IgD-negative memory B cell (primary cell): ENCODE measurements around the gene ROCK2. TPM values are rescaled to one million over a fixed set of nuclear protein-coding genes. Genes with fewer than 3 reads are reported as not detected.
A peak's percentile ranks its signal among the peaks of the same experiment; 100 is the strongest.

Experiments used
- H3K27ac Mint-ChIP-seq, 3 donors: one replicate each; pipeline ENCODE4 v1.8.0; 2020 to 2022; ENCODE audit warnings: mild to moderate bottlenecking in 3 of 3, mixed read lengths in 3 of 3, moderate library complexity in 1 of 3
- H3K27me3 Mint-ChIP-seq: one replicate; pipeline ENCODE4 v1.8.0; 2021; ENCODE audit warnings: mixed read lengths
- H3K36me3 Mint-ChIP-seq: one replicate; pipeline ENCODE4 v1.8.0; 2020; ENCODE audit warnings: mild to moderate bottlenecking, mixed read lengths
- H3K4me1 Mint-ChIP-seq, 3 donors: one replicate each; pipeline ENCODE4 v1.8.0; 2020 to 2022; ENCODE audit warnings: mixed read lengths in 3 of 3, mild to moderate bottlenecking in 1 of 3
- H3K4me3 Mint-ChIP-seq, 4 donors: one replicate each; pipeline ENCODE4 v1.8.0; 2020 to 2022; ENCODE audit warnings: mild to moderate bottlenecking in 4 of 4, mixed read lengths in 4 of 4, moderate library complexity in 3 of 4
- H3K9me3 Mint-ChIP-seq, 3 donors: one replicate each; pipeline ENCODE4 v1.8.0; 2020 to 2021; ENCODE audit warnings: mixed read lengths in 3 of 3, mild to moderate bottlenecking in 1 of 3
- polyA plus RNA-seq: library from polyadenylated mRNA; unstranded; fragments of 300-500 nt; fragmentation: Illumina TruSeq; gene quantifications from one replicate; pipeline ENCODE4 v1.2.3, GENCODE V29; 2021

ROCK2 gene
- polyA plus RNA-seq, 1 donor from 2014 or later = 13.3 TPM

DNA sequence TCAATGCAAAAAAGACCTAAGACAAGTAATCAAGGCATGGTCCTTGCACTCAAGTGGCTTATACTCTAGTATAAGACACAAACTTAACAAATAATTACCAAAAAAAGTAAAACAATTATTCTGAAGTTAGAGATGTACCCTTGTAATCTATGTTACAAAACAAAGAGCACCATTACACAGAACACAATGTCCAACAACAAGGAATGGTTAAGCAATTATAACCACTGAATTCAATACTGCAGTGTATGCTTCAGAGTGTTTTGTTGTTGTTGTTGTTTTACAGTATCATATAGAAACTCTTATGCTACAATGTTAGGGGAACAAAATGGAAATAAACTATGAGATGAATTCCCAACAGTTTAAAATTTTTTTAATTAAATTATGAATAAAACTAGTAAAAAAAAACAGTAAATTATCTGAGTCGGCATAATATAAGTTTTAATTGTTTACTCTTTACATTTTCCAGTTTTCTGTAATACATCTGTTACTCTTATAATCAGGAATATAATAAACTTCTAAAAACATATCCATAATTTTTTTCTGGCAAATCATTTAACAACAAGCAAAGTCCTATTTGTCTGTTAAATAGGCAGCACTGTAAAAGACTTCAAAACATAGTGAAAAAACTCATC is 29.2 kb downstream of the ROCK2 start:
- Mint-ChIP-seq H3K4me1 (peaks cover 4 to 10% (median 8%) of the 10 kb centered on the region in 3 donors), H3K36me3 (peaks cover 2% of the 10 kb centered on the region), H3K27me3 (no peaks in the 10 kb centered on the region), H3K9me3 (no peaks in the 10 kb centered on the region), H3K27ac (no peak overlapping the region), H3K4me3 (no peak overlapping the region)

DNA sequence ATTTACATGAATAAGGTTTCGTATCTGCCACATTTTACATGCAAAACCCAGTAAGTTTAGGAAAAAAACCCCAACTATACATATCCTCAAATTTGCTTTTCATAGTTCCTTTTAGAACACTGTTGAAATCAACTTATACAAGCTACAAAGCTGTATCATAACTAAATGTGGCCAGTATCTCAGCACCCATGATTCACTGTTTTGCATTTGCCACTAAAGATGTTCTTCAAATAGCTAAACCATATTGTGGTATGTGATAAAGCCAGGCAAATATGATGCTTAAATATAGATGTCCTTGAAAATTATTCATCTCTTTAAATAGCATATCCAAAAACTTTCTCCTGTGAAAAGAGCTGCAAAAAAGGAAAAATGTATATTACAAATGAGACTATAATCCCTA is 29.9 kb downstream of the ROCK2 start:
- no peaks in the 10 kb centered on the region for H3K27me3 Mint-ChIP-seq
- no peak overlapping the region for H3K27ac Mint-ChIP-seq
- no peaks in the 10 kb centered on the region for H3K9me3 Mint-ChIP-seq
- H3K4me3 Mint-ChIP-seq = no peak overlapping the region
- H3K36me3 Mint-ChIP-seq = peaks cover 2% of the 10 kb centered on the region
- H3K4me1 Mint-ChIP-seq = peaks cover 4 to 9% (median 8%) of the 10 kb centered on the region in 3 donors

DNA sequence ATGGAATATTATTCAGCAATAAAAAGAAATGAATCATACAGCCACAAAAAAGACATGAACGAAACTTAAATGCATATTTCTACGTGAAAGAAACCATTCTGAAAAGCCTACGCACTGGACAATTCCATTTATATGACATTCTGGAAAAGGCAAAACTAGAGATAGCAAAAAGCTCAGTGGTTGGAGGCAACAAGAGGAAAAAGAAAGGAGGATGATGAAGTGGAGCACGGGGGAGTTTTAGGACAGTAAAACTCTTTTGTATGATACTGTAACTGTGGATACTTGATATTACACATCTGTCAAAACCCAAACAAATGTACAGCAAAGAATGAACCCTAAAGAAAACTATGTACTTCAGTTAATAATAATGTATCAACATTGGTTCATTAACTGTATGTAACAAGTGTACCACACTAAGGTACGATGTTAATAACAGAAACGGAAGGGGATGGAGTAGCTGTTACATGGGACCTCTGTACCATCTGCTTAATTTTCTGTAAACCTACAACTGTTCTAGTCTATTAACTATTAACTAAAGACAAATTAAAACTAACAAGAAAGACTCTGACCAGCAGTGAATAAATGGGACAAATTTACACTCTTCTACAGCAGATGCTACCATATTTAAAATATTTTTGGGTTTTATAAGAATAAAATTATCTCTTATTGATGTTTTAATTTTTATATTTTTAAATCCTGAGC is 31.5 kb downstream of the ROCK2 start:
- H3K4me3 Mint-ChIP-seq = no peak overlapping the region
- H3K4me1 Mint-ChIP-seq = peaks cover 4 to 9% (median 8%) of the 10 kb centered on the region in 3 donors
- H3K27ac Mint-ChIP-seq = no peak overlapping the region
- peaks cover 2% of the 10 kb centered on the region for H3K36me3 Mint-ChIP-seq
- no peaks in the 10 kb centered on the region for H3K9me3 Mint-ChIP-seq
- no peaks in the 10 kb centered on the region for H3K27me3 Mint-ChIP-seq

DNA sequence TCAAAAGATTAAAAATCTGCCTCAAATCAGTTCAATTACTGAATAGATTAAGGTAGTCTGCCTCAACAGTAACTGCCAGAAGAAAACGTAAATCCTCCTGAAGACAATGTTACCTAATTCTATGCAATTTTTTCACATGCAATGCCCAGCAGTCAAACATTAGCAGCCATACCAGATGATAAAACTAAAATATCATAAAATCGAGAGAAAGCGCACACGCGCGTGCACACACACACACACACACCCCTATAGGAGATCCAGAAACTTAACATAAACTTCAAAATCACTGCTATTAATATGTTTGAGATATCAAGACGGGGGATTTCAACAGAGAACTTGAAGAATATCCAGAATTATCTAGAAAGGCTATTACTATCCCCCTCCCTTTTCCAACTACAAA is 32.9 kb downstream of the ROCK2 start:
- H3K36me3 Mint-ChIP-seq = peaks cover 2% of the 10 kb centered on the region
- H3K9me3 Mint-ChIP-seq = no peaks in the 10 kb centered on the region
- H3K4me1 Mint-ChIP-seq = peaks cover 6 to 10% (median 8%) of the 10 kb centered on the region in 3 donors
- H3K27me3 Mint-ChIP-seq = no peaks in the 10 kb centered on the region
- H3K4me3 Mint-ChIP-seq = peak overlapping the region in 1 of 4 donors; percentile 24
- no peak overlapping the region for H3K27ac Mint-ChIP-seq

DNA sequence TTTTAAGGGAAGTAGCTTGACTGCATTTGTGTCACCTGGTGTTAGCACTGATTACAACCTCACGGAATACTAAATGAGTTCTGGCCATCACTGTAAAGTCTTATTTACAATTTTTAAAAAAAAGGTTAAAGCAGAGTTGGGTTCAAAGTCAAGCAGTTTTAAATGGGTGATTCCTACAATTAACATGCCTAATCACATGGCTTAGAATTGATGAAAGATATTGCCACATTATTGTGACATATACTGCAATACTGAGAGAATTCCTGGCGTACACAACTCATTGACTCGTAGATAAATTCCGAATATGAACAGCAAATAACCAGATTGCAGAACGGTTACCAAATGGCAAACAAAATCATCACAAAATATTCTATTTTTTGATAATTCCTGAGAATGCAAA is 34.2 kb downstream of the ROCK2 start:
- Mint-ChIP-seq H3K4me1 (peaks cover 11 to 17% (median 15%) of the 10 kb centered on the region in 3 donors), H3K4me3 (no peak overlapping the region), H3K27me3 (no peaks in the 10 kb centered on the region), H3K9me3 (no peaks in the 10 kb centered on the region), H3K27ac (peak overlapping the region in 1 of 3 donors; percentile 13), H3K36me3 (peaks cover 2% of the 10 kb centered on the region)

DNA sequence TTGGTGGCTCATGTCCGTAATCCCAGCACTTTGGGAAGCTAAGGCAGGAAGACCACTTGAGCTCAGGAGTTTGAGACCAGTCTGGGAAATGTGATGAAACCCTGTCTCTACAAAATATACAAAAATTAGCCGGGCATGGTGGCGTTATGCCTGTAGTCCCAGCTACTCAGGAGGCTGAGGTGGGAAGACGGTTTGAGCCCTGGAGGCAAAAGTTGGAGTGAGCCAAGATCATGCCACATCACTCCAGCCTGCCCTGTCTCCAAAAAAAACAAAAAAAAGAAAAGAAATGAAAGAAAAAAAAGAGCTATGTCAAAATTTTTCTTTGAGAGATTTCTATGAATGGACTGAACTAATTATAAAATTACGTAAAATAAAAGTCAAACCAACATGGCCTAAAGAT is 34.7 kb downstream of the ROCK2 start:
- Mint-ChIP-seq H3K9me3 (no peaks in the 10 kb centered on the region), H3K4me1 (peaks cover 11 to 17% (median 15%) of the 10 kb centered on the region in 3 donors), H3K36me3 (peaks cover 2% of the 10 kb centered on the region), H3K4me3 (no peak overlapping the region), H3K27ac (no peak overlapping the region), H3K27me3 (no peaks in the 10 kb centered on the region)

DNA sequence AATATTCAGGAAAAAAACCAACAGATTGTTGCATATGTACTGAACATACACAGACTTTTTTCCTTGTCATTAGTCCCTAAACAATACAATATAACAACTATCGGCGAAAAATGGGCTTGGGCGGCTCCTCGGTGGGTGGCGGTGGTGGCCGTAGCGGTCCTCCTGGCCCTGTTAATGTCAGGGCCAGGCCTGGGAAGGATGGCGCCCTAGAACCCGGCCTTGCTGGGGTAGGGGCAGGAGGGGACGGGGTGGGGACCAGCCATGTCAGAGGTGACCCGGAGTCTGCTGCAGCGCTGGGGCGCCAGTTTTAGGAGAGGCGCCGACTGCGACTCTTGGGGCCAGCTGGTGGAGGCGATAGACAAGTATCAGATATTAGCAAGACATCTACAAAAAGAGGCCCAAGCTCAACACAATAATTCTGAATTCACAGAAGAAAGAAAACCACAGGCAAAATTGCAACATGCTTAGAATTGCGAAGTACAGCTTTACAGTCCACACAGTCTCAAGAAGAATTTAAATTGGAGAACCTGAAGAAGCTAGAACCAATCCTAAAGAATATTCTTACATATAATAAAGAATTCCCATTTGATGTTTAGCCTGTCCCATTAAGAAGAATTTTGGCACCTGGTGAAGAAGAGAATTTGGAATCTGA is 36.5 kb downstream of the ROCK2 start:
- Mint-ChIP-seq H3K36me3 (peaks cover 2% of the 10 kb centered on the region), H3K27me3 (no peaks in the 10 kb centered on the region), H3K9me3 (no peaks in the 10 kb centered on the region), H3K27ac (no peak overlapping the region), H3K4me1 (peaks cover 11 to 13% (median 11%) of the 10 kb centered on the region in 3 donors), H3K4me3 (no peak overlapping the region)

DNA sequence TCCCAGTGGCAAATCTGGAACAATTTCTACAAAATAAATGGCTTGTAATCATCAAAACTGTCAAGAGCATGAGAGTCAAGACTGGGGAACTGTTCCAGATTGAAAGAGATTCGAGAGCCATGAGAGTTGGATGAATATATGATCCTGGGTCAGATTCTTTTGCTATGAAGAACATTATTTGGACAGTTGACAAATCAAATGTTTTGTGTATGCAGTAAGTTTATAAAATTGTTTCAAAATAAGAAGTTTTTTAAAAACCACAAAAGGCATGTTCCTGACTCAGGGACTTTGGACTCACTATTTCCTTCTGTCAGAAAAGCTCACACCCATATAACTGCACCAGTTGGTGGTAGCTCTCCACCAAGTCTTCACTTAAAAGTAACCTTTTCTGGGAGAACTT is 38.5 kb downstream of the ROCK2 start:
- no peak overlapping the region for H3K4me3 Mint-ChIP-seq
- no peak overlapping the region for H3K27ac Mint-ChIP-seq
- no peaks in the 10 kb centered on the region for H3K9me3 Mint-ChIP-seq
- H3K36me3 Mint-ChIP-seq = no peaks in the 10 kb centered on the region
- H3K4me1 Mint-ChIP-seq = peaks cover 7 to 9% (median 9%) of the 10 kb centered on the region in 3 donors
- H3K27me3 Mint-ChIP-seq = no peaks in the 10 kb centered on the region

DNA sequence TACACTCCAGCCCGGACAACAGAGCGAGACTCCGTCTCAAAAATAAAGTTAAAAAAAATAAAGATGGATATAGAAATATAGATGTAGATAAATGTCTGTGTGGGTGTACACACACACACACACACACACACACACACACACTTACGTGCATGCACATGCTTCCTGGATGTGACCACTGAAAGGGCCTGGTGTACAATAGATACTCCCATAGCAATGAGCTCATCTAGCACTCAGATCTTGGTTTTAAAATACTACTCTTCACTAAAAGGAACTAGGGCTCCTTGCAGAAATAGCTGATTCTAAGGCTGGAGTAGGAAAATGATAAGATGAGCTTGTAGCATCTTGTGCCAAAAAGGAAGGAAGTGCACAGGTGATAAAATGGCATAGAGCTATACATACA is 39.1 kb downstream of the ROCK2 start:
- Mint-ChIP-seq H3K27ac (no peak overlapping the region), H3K4me1 (peaks cover 7 to 12% (median 9%) of the 10 kb centered on the region in 3 donors), H3K36me3 (no peaks in the 10 kb centered on the region), H3K27me3 (no peaks in the 10 kb centered on the region), H3K4me3 (no peak overlapping the region), H3K9me3 (no peaks in the 10 kb centered on the region)

DNA sequence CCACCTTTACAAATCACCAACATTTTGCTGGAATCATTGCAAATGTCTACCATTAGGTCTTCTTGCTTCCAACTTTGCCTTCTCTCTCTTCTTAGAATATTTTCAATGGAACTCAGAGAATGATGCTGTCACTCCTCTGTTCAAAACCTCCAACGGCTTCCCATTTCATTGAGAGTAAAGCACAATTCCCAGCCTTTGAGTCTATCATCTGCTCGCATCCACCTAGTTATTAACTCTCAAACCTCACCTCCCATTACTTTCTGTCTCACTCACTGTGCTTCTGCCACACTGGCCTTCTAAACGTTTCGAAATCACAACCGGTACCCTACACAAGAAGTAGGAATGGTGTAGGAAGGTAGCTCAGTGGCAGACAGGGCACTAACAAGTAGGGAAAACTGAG is 40.0 kb downstream of the ROCK2 start:
- H3K4me1 Mint-ChIP-seq = peaks cover 7 to 15% (median 14%) of the 10 kb centered on the region in 3 donors
- no peaks in the 10 kb centered on the region for H3K36me3 Mint-ChIP-seq
- no peak overlapping the region for H3K4me3 Mint-ChIP-seq
- no peaks in the 10 kb centered on the region for H3K9me3 Mint-ChIP-seq
- no peaks in the 10 kb centered on the region for H3K27me3 Mint-ChIP-seq
- no peak overlapping the region for H3K27ac Mint-ChIP-seq

DNA sequence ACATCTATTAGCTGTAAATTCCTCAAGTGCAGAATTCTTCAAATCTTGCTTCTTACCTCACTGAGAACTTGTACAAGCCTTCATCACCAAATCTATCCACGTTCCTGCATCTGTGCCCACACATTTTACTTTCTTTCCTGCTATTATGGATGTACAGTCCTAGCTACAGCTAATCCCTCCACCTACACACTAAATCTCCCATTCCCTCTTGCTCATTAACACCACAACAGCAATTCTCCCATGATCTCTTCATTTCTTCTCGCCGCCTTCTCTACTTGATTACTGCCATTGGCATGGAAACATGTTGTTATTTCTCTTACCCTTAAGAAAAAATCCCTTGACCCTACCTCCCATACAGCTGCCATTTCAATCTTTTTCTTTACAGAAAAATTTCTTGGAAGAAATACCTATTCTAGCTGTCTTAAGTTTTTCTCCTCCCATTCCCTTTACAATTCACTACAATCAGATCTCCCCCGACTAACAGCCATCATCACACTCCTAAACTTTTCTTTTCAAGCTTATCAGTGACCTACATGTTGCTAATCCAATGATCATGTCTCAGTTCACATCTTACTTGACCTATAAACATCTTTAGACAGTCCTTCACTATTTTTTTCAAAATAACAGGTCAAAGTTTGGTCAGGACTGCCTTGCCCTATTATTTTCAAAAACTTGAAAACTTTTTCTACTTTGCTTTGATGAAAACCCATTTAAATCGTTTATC is 41.0 kb downstream of the ROCK2 start:
- Mint-ChIP-seq H3K27me3 (no peaks in the 10 kb centered on the region), H3K36me3 (no peaks in the 10 kb centered on the region), H3K4me3 (no peak overlapping the region), H3K9me3 (no peaks in the 10 kb centered on the region), H3K27ac (no peak overlapping the region), H3K4me1 (peaks cover 12 to 17% (median 16%) of the 10 kb centered on the region in 3 donors)

DNA sequence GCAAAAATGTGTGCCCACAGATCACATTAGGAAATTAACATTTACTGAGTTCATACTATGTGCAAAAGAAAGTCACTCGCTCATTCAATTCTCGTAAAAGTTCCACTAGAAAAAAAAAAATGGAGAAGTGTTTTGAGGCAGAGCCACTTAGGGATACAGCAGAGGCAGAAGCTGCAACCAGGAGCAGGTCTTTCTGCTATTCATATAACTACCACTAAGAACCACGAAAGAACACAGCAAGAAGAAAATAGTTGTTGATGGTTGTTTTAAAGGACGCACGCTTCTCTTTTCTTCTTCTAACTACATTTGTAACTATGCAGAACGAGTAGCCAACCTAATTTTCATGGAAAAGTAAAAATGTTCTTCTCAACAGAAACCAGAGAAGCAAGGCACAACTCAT is 45.0 kb downstream of the ROCK2 start:
- Mint-ChIP-seq H3K9me3 (no peaks in the 10 kb centered on the region), H3K4me1 (peaks cover 5 to 16% (median 11%) of the 10 kb centered on the region in 3 donors), H3K27ac (no peak overlapping the region), H3K4me3 (no peak overlapping the region), H3K36me3 (peaks cover 1% of the 10 kb centered on the region), H3K27me3 (no peaks in the 10 kb centered on the region)

DNA sequence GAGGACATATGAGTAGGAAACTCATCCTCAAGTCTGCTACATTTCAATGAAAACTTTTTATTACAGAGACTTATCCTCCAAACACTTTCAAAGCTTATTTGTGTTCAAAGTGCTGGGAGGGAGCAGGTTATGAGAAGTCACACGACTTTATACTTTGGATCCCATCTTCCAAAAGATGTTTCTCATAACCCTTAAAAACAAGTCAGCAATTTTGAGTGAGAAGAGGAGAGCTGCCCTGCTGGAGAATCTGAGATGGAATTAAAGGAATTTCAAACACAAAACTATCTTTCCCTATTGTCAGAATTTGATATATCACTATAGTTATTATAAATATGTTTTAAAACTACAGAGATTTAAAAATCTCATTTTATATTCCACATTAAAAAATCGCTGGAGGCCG is 45.8 kb downstream of the ROCK2 start:
- Mint-ChIP-seq H3K9me3 (no peaks in the 10 kb centered on the region), H3K4me3 (no peak overlapping the region), H3K27ac (no peak overlapping the region), H3K4me1 (peaks cover 5 to 16% (median 12%) of the 10 kb centered on the region in 3 donors), H3K36me3 (peaks cover 1% of the 10 kb centered on the region), H3K27me3 (no peaks in the 10 kb centered on the region)

DNA sequence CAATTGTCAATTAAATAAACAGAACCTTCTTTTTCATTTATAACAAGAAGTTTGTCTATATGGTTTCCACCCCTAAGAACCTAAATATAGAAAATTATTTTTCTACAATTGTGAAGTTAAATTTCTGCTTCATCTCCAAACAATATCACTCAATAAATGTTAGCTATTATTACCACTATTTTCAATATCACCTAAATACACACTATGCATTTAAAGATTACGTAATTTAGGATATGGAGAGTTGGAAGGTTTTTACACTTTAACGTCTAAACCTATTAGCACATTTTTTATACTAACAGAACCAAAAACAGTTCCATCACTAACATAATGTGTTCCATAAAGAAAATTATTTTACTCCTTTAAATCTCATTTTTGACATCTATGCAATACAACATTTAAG is 48.0 kb downstream of the ROCK2 start:
- Mint-ChIP-seq H3K27ac (no peak overlapping the region), H3K36me3 (peaks cover 1% of the 10 kb centered on the region), H3K4me3 (no peak overlapping the region), H3K27me3 (no peaks in the 10 kb centered on the region), H3K9me3 (no peaks in the 10 kb centered on the region), H3K4me1 (peaks cover 15 to 33% (median 27%) of the 10 kb centered on the region in 3 donors)
